ENCODE data around the gene NINL.
"Not testable (repeated sequence)": the region's sequence is repeated elsewhere in the genome, so short reads cannot be mapped to it uniquely, and the experiment has no call there.

Gene NINL

GRCh38 chr20:25481235-25481917, 104.0 kb downstream of the NINL start:
- DNase-seq (ENCODE audit: low spot score in 2 of 2): no peak
- H3K36me3 ChIP-seq (replicated peaks): no peaks in the 10 kb centered on the region
- H3K4me1 ChIP-seq: no peaks in the 10 kb centered on the region
- no peaks in the 10 kb centered on the region for H3K27me3 ChIP-seq (ENCODE audit: low read depth)
- in situ Hi-C loops (cut with MboI; ENCODE audit: low sequenced_read_pairs): no loop called here
- H3K4me3 ChIP-seq: no peak overlapping the region
- no peaks in the 10 kb centered on the region for H3K9me3 ChIP-seq

GRCh38 chr20:25480797-25481196, 104.5 kb downstream of the NINL start:
- H3K27me3 ChIP-seq (ENCODE audit: low read depth): no peaks in the 10 kb centered on the region
- no peak overlapping the region for H3K4me3 ChIP-seq
- in situ Hi-C loops (cut with MboI; ENCODE audit: low sequenced_read_pairs): no loop called here
- no peaks in the 10 kb centered on the region for H3K36me3 ChIP-seq (replicated peaks)
- H3K4me1 ChIP-seq: no peaks in the 10 kb centered on the region
- DNase-seq (ENCODE audit: low spot score in 2 of 2): no peak
- no peaks in the 10 kb centered on the region for H3K9me3 ChIP-seq

- in situ Hi-C loops (cut with MboI; ENCODE audit: low sequenced_read_pairs): no loop called here
- Histone ChIP-seq H3K9me3 (no peaks in the 10 kb centered on the region), H3K4me3 (no peak overlapping the region), H3K4me1 (no peaks in the 10 kb centered on the region), H3K36me3 (replicated peaks) (no peaks in the 10 kb centered on the region), H3K27me3 (ENCODE audit: low read depth) (no peaks in the 10 kb centered on the region)
- no peak for DNase-seq (ENCODE audit: low spot score in 2 of 2)
These were observed 105.2 kb downstream of the NINL start for GRCh38 chr20:25480156-25480555.

GRCh38 chr20:25479638-25480037, 105.7 kb downstream of the NINL start:
- DNase-seq (ENCODE audit: low spot score in 2 of 2): no peak
- Histone ChIP-seq H3K9me3 (no peaks in the 10 kb centered on the region), H3K4me1 (no peaks in the 10 kb centered on the region), H3K4me3 (no peak overlapping the region), H3K27me3 (ENCODE audit: low read depth) (no peaks in the 10 kb centered on the region), H3K36me3 (replicated peaks) (no peaks in the 10 kb centered on the region)
- in situ Hi-C loops (cut with MboI; ENCODE audit: low sequenced_read_pairs): no loop called here

GRCh38 chr20:25478889-25479568, 106.3 kb downstream of the NINL start:
- in situ Hi-C loops (cut with MboI; ENCODE audit: low sequenced_read_pairs): no loop called here
- no peaks in the 10 kb centered on the region for H3K4me1 ChIP-seq
- no peaks in the 10 kb centered on the region for H3K36me3 ChIP-seq (replicated peaks)
- DNase-seq (ENCODE audit: low spot score in 2 of 2): no peak
- no peak overlapping the region for H3K4me3 ChIP-seq
- H3K9me3 ChIP-seq: no peaks in the 10 kb centered on the region
- no peaks in the 10 kb centered on the region for H3K27me3 ChIP-seq (ENCODE audit: low read depth)

- H3K9me3 ChIP-seq: no peaks in the 10 kb centered on the region
- H3K4me3 ChIP-seq: no peak overlapping the region
- DNase-seq (ENCODE audit: low spot score in 2 of 2): no peak
- no peaks in the 10 kb centered on the region for H3K4me1 ChIP-seq
- in situ Hi-C loops (cut with MboI; ENCODE audit: low sequenced_read_pairs): no loop called here
- no peaks in the 10 kb centered on the region for H3K36me3 ChIP-seq (replicated peaks)
- H3K27me3 ChIP-seq (ENCODE audit: low read depth): no peaks in the 10 kb centered on the region
These were observed 108.1 kb downstream of the NINL start for GRCh38 chr20:25477014-25477882.

GRCh38 chr20:25476106-25477013, 109.0 kb downstream of the NINL start:
- no peak overlapping the region for H3K4me3 ChIP-seq
- DNase-seq (ENCODE audit: low spot score in 2 of 2): no peak
- no peaks in the 10 kb centered on the region for H3K4me1 ChIP-seq
- H3K36me3 ChIP-seq (replicated peaks): no peaks in the 10 kb centered on the region
- in situ Hi-C loops (cut with MboI; ENCODE audit: low sequenced_read_pairs): no loop called here
- H3K9me3 ChIP-seq: no peaks in the 10 kb centered on the region
- H3K27me3 ChIP-seq (ENCODE audit: low read depth): no peaks in the 10 kb centered on the region

- H3K9me3 ChIP-seq; in situ Hi-C loops (cut with MboI; ENCODE audit: low sequenced_read_pairs); H3K27me3 ChIP-seq (ENCODE audit: low read depth); H3K36me3 ChIP-seq (replicated peaks); H3K4me3 ChIP-seq; DNase-seq (ENCODE audit: low spot score in 2 of 2); H3K4me1 ChIP-seq: not testable (repeated sequence)
These were observed 112.0 kb downstream of the NINL start for GRCh38 chr20:25473297-25473696.

- no peak overlapping the region for H3K4me3 ChIP-seq
- DNase-seq (ENCODE audit: low spot score in 2 of 2): no peak
- H3K36me3 ChIP-seq (replicated peaks): no peaks in the 10 kb centered on the region
- no peaks in the 10 kb centered on the region for H3K27me3 ChIP-seq (ENCODE audit: low read depth)
- in situ Hi-C loops (cut with MboI; ENCODE audit: low sequenced_read_pairs): no loop called here
- H3K9me3 ChIP-seq: no peaks in the 10 kb centered on the region
- H3K4me1 ChIP-seq: no peaks in the 10 kb centered on the region
These were observed 114.3 kb downstream of the NINL start for GRCh38 chr20:25471020-25471419.

- Histone ChIP-seq H3K27me3 (ENCODE audit: low read depth) (no peaks in the 10 kb centered on the region), H3K36me3 (replicated peaks) (no peaks in the 10 kb centered on the region), H3K4me1 (no peaks in the 10 kb centered on the region), H3K9me3 (no peaks in the 10 kb centered on the region), H3K4me3 (no peak overlapping the region)
- peak in 1 of 2 experiments; percentile 66 for DNase-seq (ENCODE audit: low spot score in 2 of 2)
- in situ Hi-C loops (cut with MboI; ENCODE audit: low sequenced_read_pairs): no loop called here
These were observed 115.3 kb downstream of the NINL start for GRCh38 chr20:25470045-25470444.

GRCh38 chr20:25469558-25469957, 115.8 kb downstream of the NINL start:
- Histone ChIP-seq H3K27me3 (ENCODE audit: low read depth) (no peaks in the 10 kb centered on the region), H3K36me3 (replicated peaks) (no peaks in the 10 kb centered on the region), H3K4me3 (no peak overlapping the region), H3K4me1 (no peaks in the 10 kb centered on the region), H3K9me3 (no peaks in the 10 kb centered on the region)
- in situ Hi-C loops (cut with MboI; ENCODE audit: low sequenced_read_pairs): no loop called here
- DNase-seq (ENCODE audit: low spot score in 2 of 2): no peak

- no peak for DNase-seq (ENCODE audit: low spot score in 2 of 2)
- no peak overlapping the region for H3K4me3 ChIP-seq
- in situ Hi-C loops (cut with MboI; ENCODE audit: low sequenced_read_pairs): no loop called here
- H3K4me1 ChIP-seq: no peaks in the 10 kb centered on the region
- no peaks in the 10 kb centered on the region for H3K9me3 ChIP-seq
- no peaks in the 10 kb centered on the region for H3K36me3 ChIP-seq (replicated peaks)
- no peaks in the 10 kb centered on the region for H3K27me3 ChIP-seq (ENCODE audit: low read depth)
These were observed 116.9 kb downstream of the NINL start for GRCh38 chr20:25468126-25469075.

Measured in HAP-1 (cell line).